CD4-positive, alpha-beta T cell treated with Interleukin-10 for 1 hour (primary cell): ENCODE measurements around the gene ZNF674.
"Not testable (repeated sequence)": the region's sequence is repeated elsewhere in the genome, so short reads cannot be mapped to it uniquely, and the experiment has no call there.

Experiments used
- DNase-seq: peaks from one replicate; pipeline ENCODE4 v3.0.0-alpha.2; 2020

ZNF674 gene

DNA sequence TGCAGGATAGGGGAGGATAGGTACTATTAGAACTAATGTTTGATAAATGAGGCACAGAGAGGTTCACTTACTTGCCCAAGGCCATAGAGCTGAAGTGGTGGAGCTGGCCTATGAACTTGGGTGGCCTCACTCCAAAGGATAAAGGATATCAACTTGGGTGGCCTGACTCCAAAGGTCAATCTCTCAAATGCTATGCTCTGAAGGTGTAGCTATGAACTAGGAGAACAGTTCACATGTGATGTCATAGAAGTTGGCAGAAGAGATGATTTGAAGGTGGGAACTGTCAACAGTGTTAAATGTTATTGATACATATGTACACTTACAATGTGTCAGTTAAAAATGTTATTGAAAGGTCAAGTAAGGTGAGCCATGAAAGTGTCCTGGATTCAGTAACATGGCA, 22.2 kb upstream of the ZNF674 start:
- DNase-seq: no peak

DNA sequence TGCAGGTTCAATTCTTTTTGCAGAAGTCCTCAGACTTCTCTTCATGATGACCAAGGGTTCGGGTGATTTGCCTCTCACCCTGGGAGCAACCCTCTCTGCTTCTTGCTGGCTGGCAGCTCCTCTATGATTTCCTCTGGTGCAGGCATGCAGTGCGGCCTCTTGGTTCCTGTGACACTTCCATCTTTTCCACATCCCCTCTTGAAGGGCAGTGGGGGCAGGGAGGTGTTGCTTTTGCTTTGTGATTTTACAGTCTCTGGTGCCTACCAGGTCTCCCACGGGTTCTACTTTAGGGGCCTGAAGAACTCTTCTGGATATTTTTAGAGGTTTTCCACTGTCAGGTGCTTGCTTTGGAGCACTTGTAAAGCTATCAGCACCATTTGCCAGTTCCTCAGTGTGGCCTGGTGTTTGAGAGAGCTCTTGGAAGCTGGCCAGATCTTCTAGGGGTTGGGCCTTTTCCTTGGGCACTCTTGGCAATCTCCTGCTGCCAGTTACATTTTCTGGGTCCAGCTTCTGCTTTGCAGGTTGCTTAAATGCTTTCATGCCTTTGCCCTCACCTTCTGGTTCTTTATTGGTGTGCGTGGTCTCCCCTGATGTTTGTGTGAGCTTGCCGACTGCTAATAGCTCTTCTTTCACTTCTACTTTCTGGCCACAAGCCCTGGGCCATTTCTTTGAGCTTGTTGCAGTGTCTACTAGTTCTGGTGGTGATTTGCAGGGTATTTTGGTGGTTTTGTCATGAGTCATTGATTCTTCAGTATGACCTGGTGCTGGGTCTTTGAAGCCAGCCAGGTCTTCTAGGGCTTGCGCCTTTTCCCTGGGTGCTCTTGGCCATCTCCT, 16.8 kb upstream of the ZNF674 start:
- peak; percentile 8 for DNase-seq

- DNase-seq: no peak
These were observed 13.8 kb upstream of the ZNF674 start for GRCh38 chrX:46559062-46559461.

DNA sequence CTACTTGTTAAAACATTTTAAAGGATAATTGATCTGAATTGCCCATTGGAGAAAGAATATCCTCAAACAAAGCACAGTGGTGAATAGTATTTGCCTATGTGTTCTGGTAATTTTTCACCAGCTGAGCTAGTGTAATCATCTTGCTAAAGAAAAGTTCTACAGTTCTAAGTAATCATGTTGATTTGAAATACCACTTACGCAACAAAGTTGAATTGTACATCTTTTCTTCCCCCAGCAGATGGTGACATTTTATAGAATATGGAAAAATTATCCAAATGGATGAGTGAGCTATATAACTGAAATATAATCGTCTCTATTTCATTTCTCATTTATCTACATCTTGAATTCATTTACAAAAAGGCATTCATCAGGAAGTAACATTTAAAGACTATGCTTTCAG, 9.7 kb upstream of the ZNF674 start:
- DNase-seq: peak; percentile 16

- no peak for DNase-seq
These were observed 8.7 kb upstream of the ZNF674 start for GRCh38 chrX:46553935-46554334.

- DNase-seq: no peak
These were observed 6.4 kb upstream of the ZNF674 start for GRCh38 chrX:46551494-46552128.

- no peak for DNase-seq
These were observed 4.7 kb upstream of the ZNF674 start for GRCh38 chrX:46549914-46550313.

- DNase-seq: no peak
These were observed 2.6 kb upstream of the ZNF674 start for GRCh38 chrX:46547857-46548256.

GRCh38 chrX:46544527-46544926, 694 bp downstream of the ZNF674 start:
- DNase-seq: not testable (repeated sequence)

DNA sequence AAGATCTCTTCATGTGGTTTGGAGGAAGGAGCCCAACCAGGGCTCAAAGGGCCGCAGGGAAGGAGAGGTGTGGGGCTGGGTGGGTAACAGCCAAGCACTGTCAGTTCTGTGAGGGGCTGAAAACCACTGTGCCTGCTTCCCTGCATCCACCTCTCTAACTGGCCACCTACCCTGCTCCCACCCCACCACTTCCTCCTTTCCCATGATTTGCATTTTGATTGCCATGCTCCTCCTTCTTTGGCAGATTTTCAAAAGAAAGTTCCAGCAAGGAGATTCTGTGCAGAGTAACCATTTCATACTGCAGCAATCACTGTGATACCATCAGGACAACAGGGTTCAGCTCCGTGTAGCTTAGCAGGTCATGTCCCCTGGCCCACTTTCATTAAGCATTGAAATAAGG, 1.8 kb downstream of the ZNF674 start:
- DNase-seq: no peak

DNA sequence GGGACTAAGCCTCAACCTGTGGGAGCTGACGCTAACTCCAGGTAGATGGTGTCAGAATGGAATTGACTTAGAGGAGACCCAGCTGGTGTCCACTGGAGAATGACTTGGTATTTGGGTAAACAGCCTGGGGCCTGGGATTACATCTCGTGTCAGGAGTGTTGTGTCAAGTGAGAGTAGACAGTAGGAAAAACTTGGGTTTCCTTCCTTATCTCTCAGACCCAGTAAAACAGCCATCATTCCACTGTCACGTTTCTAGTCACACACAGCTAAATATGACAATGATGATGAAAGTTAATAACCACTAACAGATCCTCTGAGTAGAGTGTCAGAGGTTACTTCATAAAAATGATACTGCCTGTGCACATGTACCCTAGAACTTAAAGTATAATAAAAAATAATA, 13.8 kb downstream of the ZNF674 start:
- DNase-seq: no peak

DNA sequence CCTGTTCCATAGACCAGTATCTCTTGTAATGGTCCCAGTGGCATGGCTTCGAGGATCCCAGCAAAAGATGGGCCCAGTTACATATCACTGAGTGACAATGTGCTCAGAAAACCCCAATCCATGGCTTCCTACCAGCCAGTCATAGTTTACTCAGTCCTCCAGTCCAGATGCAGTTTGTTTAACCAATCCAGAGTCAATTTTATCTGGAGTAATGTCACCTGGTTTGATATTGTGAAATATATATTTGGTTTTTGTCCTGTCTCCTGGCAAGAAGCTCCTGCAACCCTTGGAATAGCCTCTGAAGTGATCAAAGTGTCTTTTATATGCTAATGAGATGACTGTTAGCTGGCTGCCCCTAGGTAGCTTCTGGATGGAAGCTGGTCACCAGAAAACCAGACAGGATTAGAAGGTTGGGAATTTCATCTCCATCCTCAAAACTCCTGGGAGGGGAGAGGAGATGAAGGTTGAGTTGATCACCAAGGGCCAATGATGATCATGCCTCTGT, 14.8 kb downstream of the ZNF674 start:
- not testable (repeated sequence) for DNase-seq

- DNase-seq: not testable (repeated sequence)
These were observed 15.3 kb downstream of the ZNF674 start for GRCh38 chrX:46529740-46530403.

- not testable (repeated sequence) for DNase-seq
These were observed 16.6 kb downstream of the ZNF674 start for GRCh38 chrX:46528640-46529039.

- DNase-seq: no peak
These were observed 39.1 kb downstream of the ZNF674 start for GRCh38 chrX:46506076-46506475.

DNA sequence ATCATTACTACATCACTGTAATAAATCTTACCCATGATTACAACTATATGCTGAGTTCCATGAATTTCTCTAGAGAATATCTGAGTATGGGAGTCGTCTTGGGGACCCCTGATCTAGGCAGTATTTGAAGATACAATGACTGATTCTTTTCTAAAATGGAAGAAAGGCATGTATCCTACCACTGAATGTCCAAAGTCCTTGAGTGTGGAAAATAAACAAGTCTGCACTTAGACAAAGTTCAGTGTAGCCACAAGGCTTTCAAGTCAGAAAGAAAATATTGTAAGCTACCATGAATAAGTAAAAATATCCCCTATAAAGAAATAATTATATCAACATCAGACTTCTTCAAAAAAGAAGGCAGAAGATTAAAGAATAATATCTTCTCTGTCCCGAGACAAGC, 42.4 kb downstream of the ZNF674 start:
- no peak for DNase-seq

GRCh38 chrX:46500054-46500453, 45.2 kb downstream of the ZNF674 start:
- DNase-seq: no peak

- DNase-seq: no peak
These were observed 56.5 kb downstream of the ZNF674 start for GRCh38 chrX:46488712-46489111.

DNA sequence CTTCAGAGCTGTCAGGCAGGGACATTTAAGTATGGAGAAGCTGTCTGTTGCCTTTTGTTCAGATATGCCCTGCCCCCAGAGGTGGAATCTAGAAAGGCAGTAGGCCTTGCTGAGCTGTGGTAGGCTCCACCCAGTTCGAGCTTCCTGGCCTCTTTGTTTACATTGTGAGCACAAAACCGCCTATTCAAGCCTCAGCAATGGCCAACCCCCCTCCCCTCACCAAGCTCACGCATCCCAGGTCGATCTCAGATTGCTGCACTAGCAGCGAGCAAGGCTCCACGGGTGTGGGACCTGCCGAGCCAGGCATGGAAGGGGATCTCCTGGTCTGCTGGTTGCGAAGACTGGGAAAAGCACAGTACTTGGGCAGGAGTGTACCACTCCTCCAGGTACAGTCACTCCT, 59.3 kb downstream of the ZNF674 start:
- DNase-seq: peak; percentile 11

DNA sequence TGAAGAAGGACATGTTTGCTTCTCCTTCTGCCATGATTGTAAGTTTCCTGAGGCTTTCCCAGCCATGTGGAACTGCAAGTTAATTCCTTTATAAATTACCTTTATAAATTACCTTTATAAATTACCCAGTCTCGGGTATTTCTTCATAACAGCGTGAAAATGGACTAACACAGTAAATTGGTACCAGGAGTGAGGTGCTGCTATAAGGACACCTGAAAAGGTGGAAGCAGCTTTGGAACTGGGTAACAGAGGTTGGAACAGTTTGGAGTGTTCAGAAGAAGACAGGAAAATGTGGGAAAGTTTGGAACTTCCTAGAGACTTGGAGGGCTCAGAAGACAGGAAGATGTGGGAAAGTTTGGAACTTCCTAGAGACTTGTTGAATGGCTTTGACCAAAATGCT, 66.6 kb downstream of the ZNF674 start:
- not testable (repeated sequence) for DNase-seq

DNA sequence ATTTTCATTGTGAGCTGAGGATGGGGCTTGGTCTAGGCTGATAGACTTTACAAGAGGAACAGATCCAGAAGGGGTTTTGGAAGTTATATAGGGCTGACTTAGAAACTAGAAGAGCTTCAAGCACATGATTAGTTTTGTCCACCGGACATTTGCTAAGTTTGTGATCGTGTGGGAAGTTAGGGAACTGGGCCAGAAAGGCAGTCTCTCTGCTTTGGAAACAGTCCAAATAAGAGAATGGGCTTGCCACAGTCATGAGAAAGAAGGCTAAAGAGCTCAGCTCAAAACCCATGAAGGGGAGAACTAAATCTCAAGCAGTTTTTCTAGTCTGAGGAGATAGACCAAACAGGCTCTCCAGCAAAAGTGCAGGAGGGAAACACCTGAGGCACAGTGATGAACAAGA, 67.8 kb downstream of the ZNF674 start:
- no peak for DNase-seq

- no peak for DNase-seq
These were observed 80.0 kb downstream of the ZNF674 start for GRCh38 chrX:46465203-46465602.

DNA sequence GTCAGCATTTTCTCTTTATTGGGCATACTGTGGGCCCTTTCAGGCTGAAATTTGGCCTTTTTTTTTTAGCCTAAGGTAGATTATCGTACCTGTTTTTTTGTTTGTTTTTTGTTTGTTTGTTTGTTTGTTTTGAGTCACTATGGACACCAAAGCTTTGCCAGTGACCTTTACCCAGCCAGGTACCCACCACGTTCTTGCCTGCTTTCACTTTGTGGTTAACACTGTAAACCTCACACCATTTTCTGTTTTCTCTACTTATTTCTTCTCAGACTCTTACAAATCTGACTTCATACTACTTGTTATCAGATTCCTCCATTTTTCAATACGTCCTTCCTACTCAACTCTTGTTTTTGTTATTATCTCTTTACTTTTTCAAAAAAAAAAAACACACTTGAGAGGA, 81.5 kb downstream of the ZNF674 start:
- DNase-seq: peak; percentile 13

GRCh38 chrX:46461660-46462191, 83.5 kb downstream of the ZNF674 start:
- DNase-seq: no peak
